Testis (tissue), 3 donors: ENCODE results near the gene PPP6R1. TPM values are rescaled to one million over a fixed set of nuclear protein-coding genes. Genes with fewer than 3 reads are reported as not detected.

Experiments
- DNase-seq: peaks from one replicate; pipeline ENCODE4 v3.0.0-alpha.2; 2019
- H3K27ac ChIP-seq, 2 donors: fragments of 200-600 bp; sonication (generic); one replicate each; pipeline ENCODE4 v1.5.1; 2019
- H3K27me3 ChIP-seq: fragments of 200-600 bp; sonication (generic); one replicate; pipeline ENCODE4 v1.5.1; 2019
- H3K36me3 ChIP-seq: fragments of 200-600 bp; sonication (generic); one replicate; pipeline ENCODE4 v1.5.1; 2017; ENCODE audit warnings: low read depth; ENCODE audit errors: missing control alignments
- H3K4me1 ChIP-seq: fragments of 200-600 bp; sonication (generic); one replicate; pipeline ENCODE4 v1.5.1; 2019
- H3K4me3 ChIP-seq, 2 donors: fragments of 200-600 bp; sonication (generic); one replicate each; pipeline ENCODE4 v1.5.1; 2017 to 2019
- H3K9me3 ChIP-seq: fragments of 200-600 bp; sonication (generic); one replicate; pipeline ENCODE4 v1.5.1; 2017
- POLR2A ChIP-seq: fragments of 450-650 bp; IDR thresholded peaks from one replicate; pipeline ENCODE4 v1.6.1; 2017; ENCODE audit warnings: antibody characterized with exemption, mild to moderate bottlenecking, moderate library complexity
- WGBS, 2 donors: methylation state at CpG; one replicate each; pipeline ENCODE4 v1.1.5; 2018; 5-methylcytosine and 5-hydroxymethylcytosine counted together
- intact Hi-C: fragments of 100-400 bp; cut with DNase I; formaldehyde crosslinking; loops from one replicate; pipeline ENCODE4 v1.15.1; 2023; ENCODE audit warnings: low total_unique reads
- polyA plus RNA-seq: library from polyadenylated mRNA; stranded (reverse); fragments of 350-450 nt; fragmentation: Illumina TruSeq; extraction: RNeasy Lipid Tissue Mini Kit (QIAGEN cat#74804); gene quantifications from one replicate; pipeline ENCODE4 v1.2.3, GENCODE V29; 2014; ENCODE audit warnings: low read depth, low replicate concordance; ENCODE audit not compliant: insufficient read depth
- total RNA-seq, 2 donors: library from RNA; depleted of rRNA; stranded (reverse); fragments of >200 nt; gene quantifications; one replicate each; pipeline ENCODE4 v1.2.3, GENCODE V29; 2016
- TF ChIP-seq, protein P1 (sequence below), 3 experiments: fragments of 450-650 bp in 2 of 3; fragments of 200-600 bp in 1 of 3; sonication (generic) in 1 of 3; IDR thresholded peaks; one replicate each; pipeline ENCODE4 v1.5.1; 2016 to 2019; ENCODE audit warnings: antibody characterized with exemption in 3 of 3, mild to moderate bottlenecking in 2 of 3, moderate library complexity in 1 of 3

PPP6R1 gene
- total and polyA plus RNA-seq, 3 donors from 2014 or later = 178 to 217 (median 179) TPM

- intact Hi-C loops = no loop called here
- H3K27ac ChIP-seq = no peak overlapping the region
- H3K36me3 ChIP-seq = no peaks in the 10 kb centered on the region
- H3K4me1 ChIP-seq = peaks cover 8% of the 10 kb centered on the region
- no peaks in the 10 kb centered on the region for H3K9me3 ChIP-seq
- H3K4me3 ChIP-seq = no peak overlapping the region
- TF ChIP-seq, protein P1, sequence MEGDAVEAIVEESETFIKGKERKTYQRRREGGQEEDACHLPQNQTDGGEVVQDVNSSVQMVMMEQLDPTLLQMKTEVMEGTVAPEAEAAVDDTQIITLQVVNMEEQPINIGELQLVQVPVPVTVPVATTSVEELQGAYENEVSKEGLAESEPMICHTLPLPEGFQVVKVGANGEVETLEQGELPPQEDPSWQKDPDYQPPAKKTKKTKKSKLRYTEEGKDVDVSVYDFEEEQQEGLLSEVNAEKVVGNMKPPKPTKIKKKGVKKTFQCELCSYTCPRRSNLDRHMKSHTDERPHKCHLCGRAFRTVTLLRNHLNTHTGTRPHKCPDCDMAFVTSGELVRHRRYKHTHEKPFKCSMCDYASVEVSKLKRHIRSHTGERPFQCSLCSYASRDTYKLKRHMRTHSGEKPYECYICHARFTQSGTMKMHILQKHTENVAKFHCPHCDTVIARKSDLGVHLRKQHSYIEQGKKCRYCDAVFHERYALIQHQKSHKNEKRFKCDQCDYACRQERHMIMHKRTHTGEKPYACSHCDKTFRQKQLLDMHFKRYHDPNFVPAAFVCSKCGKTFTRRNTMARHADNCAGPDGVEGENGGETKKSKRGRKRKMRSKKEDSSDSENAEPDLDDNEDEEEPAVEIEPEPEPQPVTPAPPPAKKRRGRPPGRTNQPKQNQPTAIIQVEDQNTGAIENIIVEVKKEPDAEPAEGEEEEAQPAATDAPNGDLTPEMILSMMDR (IDR thresholded peaks at IDR 0.05) = no peak
- 90% methylated on average over 12 of the region's 12 CpGs for WGBS, 2 donors
- no peak for DNase-seq
- no peaks in the 10 kb centered on the region for H3K27me3 ChIP-seq
Measured at GRCh38 chr19:55244004-55244680, 14.7 kb downstream of the PPP6R1 start.

DNA sequence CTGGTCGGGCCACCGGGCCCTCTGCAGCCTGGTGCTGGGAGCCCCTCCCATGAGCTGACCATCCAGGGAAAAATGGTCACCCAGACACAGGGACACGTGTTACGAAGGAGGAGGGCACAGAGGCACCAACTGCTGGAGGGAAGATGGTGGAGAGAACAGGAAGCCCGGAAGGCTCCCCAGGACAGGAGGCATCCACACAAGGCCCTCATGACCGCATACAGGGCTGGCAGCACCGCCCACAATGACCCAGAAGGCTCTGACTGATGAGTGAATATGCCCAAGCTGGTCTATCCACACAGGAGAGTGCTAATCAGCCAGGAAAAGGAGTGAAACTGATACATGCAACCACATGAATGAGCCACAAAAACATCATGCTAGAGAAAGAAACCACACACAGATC, 16.3 kb downstream of the PPP6R1 start:
- Histone ChIP-seq H3K4me3 (no peak overlapping the region), H3K27ac (no peak overlapping the region), H3K27me3 (no peaks in the 10 kb centered on the region), H3K36me3 (no peaks in the 10 kb centered on the region), H3K4me1 (peaks cover 3% of the 10 kb centered on the region), H3K9me3 (no peaks in the 10 kb centered on the region)
- DNase-seq = no peak
- no peak for TF ChIP-seq POLR2A
- intact Hi-C loops = no loop called here
- WGBS, 2 donors = 76 to 83% methylated on average over 7 of the region's 7 CpGs

DNA sequence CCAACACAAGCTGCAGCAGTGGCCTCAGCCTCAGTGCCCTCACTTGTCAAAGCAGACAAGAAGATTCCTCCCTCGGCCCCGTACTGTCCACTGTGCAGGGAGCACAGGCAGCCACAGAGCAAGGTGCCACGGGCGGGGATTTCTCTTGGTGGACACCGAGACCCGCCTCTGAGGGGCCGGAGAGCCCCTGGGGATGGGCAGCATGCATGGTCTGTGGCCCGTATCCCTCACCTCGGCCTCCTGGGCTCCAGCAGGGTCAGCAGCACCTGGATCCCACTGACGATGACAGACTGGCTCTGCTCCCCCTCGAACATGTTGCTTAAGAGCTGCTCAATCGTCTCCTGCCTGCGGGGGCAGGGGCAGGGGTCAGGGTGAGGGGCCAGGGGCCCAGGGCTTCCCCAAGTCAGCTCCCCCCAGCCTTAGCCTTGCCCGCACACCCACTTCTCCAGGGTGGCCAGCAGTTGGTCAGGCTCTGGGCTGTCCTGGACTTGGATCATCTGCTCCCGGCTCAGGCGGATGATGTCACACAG, 16.8 kb downstream of the PPP6R1 start:
- no peak for DNase-seq
- Histone ChIP-seq H3K4me3 (no peak overlapping the region), H3K36me3 (no peaks in the 10 kb centered on the region), H3K27ac (no peak overlapping the region), H3K27me3 (no peaks in the 10 kb centered on the region), H3K9me3 (no peaks in the 10 kb centered on the region), H3K4me1 (no peaks in the 10 kb centered on the region)
- TF ChIP-seq, protein P1 (IDR thresholded peaks at IDR 0.05) = no peak
- TF ChIP-seq POLR2A = no peak
- intact Hi-C loops = no loop called here
- WGBS, 2 donors = 80 to 83% methylated on average over 7 to 16 of the region's 16 CpGs

GRCh38 chr19:55241143-55241934, 17.5 kb downstream of the PPP6R1 start:
- H3K4me3 ChIP-seq = no peak overlapping the region
- H3K36me3 ChIP-seq = no peaks in the 10 kb centered on the region
- no peaks in the 10 kb centered on the region for H3K9me3 ChIP-seq
- H3K27me3 ChIP-seq = no peaks in the 10 kb centered on the region
- H3K27ac ChIP-seq = no peak overlapping the region
- 90 to 92% methylated on average over 19 to 36 of the region's 37 CpGs for WGBS, 2 donors
- intact Hi-C loops = no loop called here
- no peak for TF ChIP-seq POLR2A
- TF ChIP-seq, protein P1 (IDR thresholded peaks at IDR 0.05) = no peak
- no peak for DNase-seq
- H3K4me1 ChIP-seq = no peaks in the 10 kb centered on the region

DNA sequence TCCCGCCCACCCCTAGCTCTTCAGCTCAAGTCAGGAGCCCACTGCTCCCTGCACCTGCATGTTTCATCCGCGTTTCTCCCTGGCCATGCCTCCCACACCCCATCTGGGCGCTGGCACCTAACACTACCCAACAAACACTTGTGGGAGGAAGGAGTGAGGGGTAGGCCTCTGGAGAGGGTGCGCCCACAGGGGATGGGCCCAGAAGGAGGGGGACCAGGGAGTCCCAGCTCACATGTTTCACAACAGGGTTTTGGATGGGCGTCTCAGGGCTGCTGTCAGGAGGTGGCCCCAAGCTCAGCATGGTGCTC, 18.1 kb downstream of the PPP6R1 start:
- Histone ChIP-seq H3K27me3 (no peaks in the 10 kb centered on the region), H3K9me3 (no peaks in the 10 kb centered on the region), H3K4me1 (no peaks in the 10 kb centered on the region), H3K4me3 (no peak overlapping the region), H3K27ac (no peak overlapping the region), H3K36me3 (no peaks in the 10 kb centered on the region)
- intact Hi-C loops = no loop called here
- 82 to 91% methylated on average over 5 to 6 of the region's 6 CpGs for WGBS, 2 donors
- no peak for DNase-seq
- TF ChIP-seq POLR2A = no peak
- TF ChIP-seq, protein P1 (IDR thresholded peaks at IDR 0.05) = no peak
